CD4-positive, alpha-beta T cell (primary cell): ENCODE data around the gene KCNH4. TPM values are rescaled to one million over a fixed set of nuclear protein-coding genes. Genes with fewer than 3 reads are reported as not detected.
"Not testable (repeated sequence)": the region's sequence is repeated elsewhere in the genome, so short reads cannot be mapped to it uniquely, and the experiment has no call there.

Source experiments
- ATAC-seq: fragments of 200-7000 bp; cut with Tn5 transposase; one replicate; pipeline ENCODE4 v1.10.0; 2022; ENCODE audit warnings: mild to moderate bottlenecking; ENCODE audit not compliant: poor library complexity
- CTCF ChIA-PET: fragments of 350-600 bp; sonication (Branson Sonifier 250); formaldehyde crosslinking; loops from one replicate; lab custom pipeline; 2021; ENCODE audit warnings: antibody characterized with exemption, inconsistent platforms; lab: Charles Lee
- POLR2A ChIA-PET: fragments of 350-600 bp; sonication (Branson Sonifier 250); formaldehyde crosslinking; loops from one replicate; lab custom pipeline; 2021; ENCODE audit warnings: antibody characterized with exemption, inconsistent platforms; lab: Charles Lee
- DNase-seq, 14 experiments: peaks; one replicate each; pipeline ENCODE4 v3.0.0-alpha.2; 2013 to 2020; ENCODE audit warnings: mixed read lengths in 2 of 14
- H3K27ac ChIP-seq, 2 donors: one replicate each; pipeline versions ENCODE4 v1.5.1 to v1.7.0; 2013; ENCODE audit warnings: low read length in 2 of 2, low read depth in 1 of 2, mild to moderate bottlenecking in 1 of 2
- H3K27me3 ChIP-seq, 2 experiments: 1 replicate in 1 of 2; 2 replicates in 1 of 2; pipeline versions ENCODE4 v1.6.1 to v1.7.0; 2013; ENCODE audit warnings: low read length in 2 of 2, control low read depth in 1 of 2, mild to moderate bottlenecking in 1 of 2, moderate library complexity in 1 of 2; ENCODE audit not compliant: insufficient read depth in 2 of 2, control insufficient read depth in 1 of 2
- H3K36me3 ChIP-seq: one replicate; pipeline ENCODE4 v1.6.1; 2013; ENCODE audit warnings: low read length, control low read depth; ENCODE audit not compliant: insufficient read depth
- H3K4me1 ChIP-seq: one replicate; pipeline ENCODE4 v1.6.1; 2013; ENCODE audit warnings: low read length, control low read depth; ENCODE audit not compliant: insufficient read depth
- H3K4me3 ChIP-seq: one replicate; pipeline ENCODE4 v1.5.1; 2013; ENCODE audit warnings: mild to moderate bottlenecking, low read length, moderate library complexity
- H3K9me3 ChIP-seq, 2 experiments: 1 replicate in 1 of 2; 2 replicates in 1 of 2; pipeline versions ENCODE4 v1.6.1 to v1.7.0; 2013; ENCODE audit warnings: low read length in 2 of 2, mild to moderate bottlenecking in 2 of 2, control low read depth in 1 of 2, moderate library complexity in 1 of 2; ENCODE audit not compliant: control insufficient read depth in 1 of 2, insufficient read depth in 1 of 2
- H3K27ac Mint-ChIP-seq: one replicate; pipeline ENCODE4 v1.8.0; 2020; ENCODE audit warnings: mixed read lengths
- H3K27me3 Mint-ChIP-seq: one replicate; pipeline ENCODE4 v1.8.0; 2021; ENCODE audit warnings: mixed read lengths
- H3K36me3 Mint-ChIP-seq: one replicate; pipeline ENCODE4 v1.8.0; 2021; ENCODE audit warnings: low read depth, mixed read lengths
- H3K4me1 Mint-ChIP-seq: one replicate; pipeline ENCODE4 v1.8.0; 2021; ENCODE audit warnings: low read depth, mixed read lengths
- H3K4me3 Mint-ChIP-seq: one replicate; pipeline ENCODE4 v1.8.0; 2020; ENCODE audit warnings: mild to moderate bottlenecking, mixed read lengths
- H3K9me3 Mint-ChIP-seq: one replicate; pipeline ENCODE4 v1.8.0; 2020; ENCODE audit warnings: mixed read lengths
- CTCF ChIP-seq: fragments of 200-600 bp; IDR thresholded peaks from one replicate; pipeline ENCODE4 v1.8.0; 2022; ENCODE audit warnings: antibody characterized with exemption, mild to moderate bottlenecking
- intact Hi-C, 2 experiments: fragments of 100-400 bp; cut with DNase I in 1 of 2; cut with micrococcal nuclease in 1 of 2; formaldehyde crosslinking; loops; one replicate each; pipeline versions ENCODE4 v1.15.1 to v1.9.0; 2023 to 2025; cut with DNase I, micrococcal nuclease
- total RNA-seq, 174 experiments: library from RNA in 2 of 174; stranded (reverse) in 2 of 174; gene quantifications; one replicate each; pipeline ENCODE4 v1.2.3 and lab custom pipeline; 2021 to 2026

The KCNH4 gene
- total RNA-seq, 2 experiments from 2014 or later, result 0.17 to 0.25 TPM

- Mint-ChIP-seq H3K9me3 (no peaks in the 10 kb centered on the region), H3K4me1 (no peaks in the 10 kb centered on the region), H3K27me3 (no peaks in the 10 kb centered on the region), H3K36me3 (peaks cover 86% of the 10 kb centered on the region), H3K27ac (no peak overlapping the region), H3K4me3 (no peak overlapping the region)
- ATAC-seq, result no peak
- Histone ChIP-seq H3K36me3 (peaks cover 94% of the 10 kb centered on the region), H3K27ac (no peak overlapping the region), H3K9me3 (no peaks in the 10 kb centered on the region), H3K4me3 (no peak overlapping the region), H3K4me1 (no peaks in the 10 kb centered on the region), H3K27me3 (no peaks in the 10 kb centered on the region)
- POLR2A ChIA-PET, result interaction anchor here (1.6 kb wide), 1 partner anchor 35 kb away, joined by 3 read pairs; no protein-coding TSS in a partner anchor
- DNase-seq, result no peak
- CTCF ChIA-PET, result no interaction called here
- intact Hi-C loops, result no loop called here
- TF ChIP-seq CTCF, result no peak
Measured at GRCh38 chr17:42214156-42214555, 33.2 kb upstream of the KCNH4 start.

GRCh38 chr17:42212382-42212781 lies 31.4 kb upstream of the KCNH4 start:
- Mint-ChIP-seq H3K4me1 (no peaks in the 10 kb centered on the region), H3K27ac (no peak overlapping the region)

GRCh38 chr17:42211921-42212341 lies 31.0 kb upstream of the KCNH4 start:
- POLR2A ChIA-PET, result interaction anchor here (1.5 kb wide), 1 partner anchor 18 kb away, joined by 4 read pairs; the partner anchor contains the start of gene GHDC

More at GRCh38 chr17:42212382-42212781, 31.4 kb upstream of the KCNH4 start:
- H3K9me3 Mint-ChIP-seq, result no peaks in the 10 kb centered on the region
- CTCF ChIA-PET, result interaction anchor here (1.7 kb wide), 1 partner anchor 10 kb away, joined by 5 read pairs; no protein-coding TSS in a partner anchor
- POLR2A ChIA-PET, result interaction anchor here (0.6 to 1.5 kb wide), 2 partner anchors 18 to 1148 kb away, joined by 4 to 5 read pairs; partner anchors contain the start of gene GHDC
- H3K27ac ChIP-seq, result no peak overlapping the region
- H3K36me3 Mint-ChIP-seq, result peaks cover 85% of the 10 kb centered on the region
- no peaks in the 10 kb centered on the region for H3K27me3 Mint-ChIP-seq
- no peak overlapping the region for H3K4me3 ChIP-seq
- H3K4me1 ChIP-seq, result no peaks in the 10 kb centered on the region
- no peak overlapping the region for H3K4me3 Mint-ChIP-seq
- no peak for ATAC-seq
- H3K9me3 ChIP-seq, result no peaks in the 10 kb centered on the region
- TF ChIP-seq CTCF, result no peak
- no peaks in the 10 kb centered on the region for H3K27me3 ChIP-seq
- H3K36me3 ChIP-seq, result peaks cover 91% of the 10 kb centered on the region
- intact Hi-C loops, result no loop called here
- no peak for DNase-seq

GRCh38 chr17:42210046-42210445 lies 29.1 kb upstream of the KCNH4 start:
- no peaks in the 10 kb centered on the region for H3K9me3 Mint-ChIP-seq
- no peaks in the 10 kb centered on the region for H3K27me3 ChIP-seq
- peaks cover 89% of the 10 kb centered on the region for H3K36me3 ChIP-seq
- H3K4me3 Mint-ChIP-seq, result no peak overlapping the region
- H3K4me1 ChIP-seq, result no peaks in the 10 kb centered on the region
- no peak for ATAC-seq
- no peak for DNase-seq
- TF ChIP-seq CTCF, result no peak
- peaks cover 83% of the 10 kb centered on the region for H3K36me3 Mint-ChIP-seq
- H3K4me3 ChIP-seq, result no peak overlapping the region
- no peaks in the 10 kb centered on the region for H3K4me1 Mint-ChIP-seq
- H3K27ac ChIP-seq, result no peak overlapping the region
- intact Hi-C loops, result no loop called here
- CTCF ChIA-PET, result no interaction called here
- no peaks in the 10 kb centered on the region for H3K27me3 Mint-ChIP-seq
- no peaks in the 10 kb centered on the region for H3K9me3 ChIP-seq
- POLR2A ChIA-PET, result no interaction called here
- no peak overlapping the region for H3K27ac Mint-ChIP-seq

More at GRCh38 chr17:42211921-42212341, 31.0 kb upstream of the KCNH4 start:
- H3K4me1 Mint-ChIP-seq, H3K27ac Mint-ChIP-seq, H3K4me1 ChIP-seq, H3K27ac ChIP-seq, intact Hi-C loops, H3K9me3 ChIP-seq, H3K4me3 ChIP-seq, H3K27me3 Mint-ChIP-seq, H3K4me3 Mint-ChIP-seq, DNase-seq, H3K27me3 ChIP-seq, H3K9me3 Mint-ChIP-seq, ATAC-seq: not testable (repeated sequence)
- H3K36me3 ChIP-seq, result peaks cover 91% of the 10 kb centered on the region
- peaks cover 85% of the 10 kb centered on the region for H3K36me3 Mint-ChIP-seq
- CTCF ChIA-PET, result interaction anchor here (1.7 kb wide), 1 partner anchor 10 kb away, joined by 5 read pairs; no protein-coding TSS in a partner anchor

GRCh38 chr17:42206153-42206612 lies 25.2 kb upstream of the KCNH4 start:
- intact Hi-C loops, H3K27me3 Mint-ChIP-seq, H3K4me3 Mint-ChIP-seq, H3K27me3 ChIP-seq, DNase-seq, H3K4me3 ChIP-seq, H3K27ac ChIP-seq, H3K4me1 Mint-ChIP-seq, ATAC-seq, POLR2A ChIA-PET, H3K9me3 Mint-ChIP-seq, H3K4me1 ChIP-seq, H3K9me3 ChIP-seq: not testable (repeated sequence)
- CTCF ChIA-PET, result interaction anchor here (0.7 to 2.9 kb wide), 2 partner anchors 17 to 293 kb away, joined by 3 to 11 read pairs; no protein-coding TSS in a partner anchor
- Mint-ChIP-seq H3K36me3 (peaks cover 88% of the 10 kb centered on the region), H3K27ac (peak overlapping the region; percentile 7)
- H3K36me3 ChIP-seq, result peaks cover 85% of the 10 kb centered on the region
